Measurements from ENCODE around the gene CAMTA1.

The CAMTA1 gene

GRCh38 chr1:7483634-7484383 lies 698.6 kb downstream of the CAMTA1 start:
- no peak for DNase-seq (ENCODE audit: low spot score)

GRCh38 chr1:7485086-7485780 lies 700.0 kb downstream of the CAMTA1 start:
- DNase-seq (ENCODE audit: low spot score) (no peak), FAIRE-seq (no peak)

More at GRCh38 chr1:7483634-7484383, 698.6 kb downstream of the CAMTA1 start:
- no peak for FAIRE-seq

GRCh38 chr1:7485826-7486225 lies 700.6 kb downstream of the CAMTA1 start:
- FAIRE-seq (no peak), DNase-seq (ENCODE audit: low spot score) (no peak)

GRCh38 chr1:7487766-7488474 lies 702.7 kb downstream of the CAMTA1 start:
- no peak for FAIRE-seq
- DNase-seq (ENCODE audit: low spot score) = no peak

GRCh38 chr1:7488475-7488842 lies 703.2 kb downstream of the CAMTA1 start:
- no peak for FAIRE-seq

GRCh38 chr1:7489586-7489985 lies 704.3 kb downstream of the CAMTA1 start:
- DNase-seq (ENCODE audit: low spot score) (no peak), FAIRE-seq (no peak)

More at GRCh38 chr1:7488475-7488842, 703.2 kb downstream of the CAMTA1 start:
- DNase-seq (ENCODE audit: low spot score) = no peak

- FAIRE-seq (no peak), DNase-seq (ENCODE audit: low spot score) (no peak)
These were observed 705.3 kb downstream of the CAMTA1 start for GRCh38 chr1:7490576-7490975.

GRCh38 chr1:7491109-7491817 lies 706.0 kb downstream of the CAMTA1 start:
- no peak for DNase-seq (ENCODE audit: low spot score)
- FAIRE-seq = no peak

- no peak for DNase-seq (ENCODE audit: low spot score)
- no peak for FAIRE-seq
These were observed 706.5 kb downstream of the CAMTA1 start for GRCh38 chr1:7491818-7492173.

GRCh38 chr1:7493711-7494454 lies 708.6 kb downstream of the CAMTA1 start:
- FAIRE-seq (no peak), DNase-seq (ENCODE audit: low spot score) (no peak)

- DNase-seq (ENCODE audit: low spot score) (no peak), FAIRE-seq (no peak)
These were observed 710.7 kb downstream of the CAMTA1 start for GRCh38 chr1:7495962-7496361.

- DNase-seq (ENCODE audit: low spot score) (no peak), FAIRE-seq (no peak)
These were observed 711.9 kb downstream of the CAMTA1 start for GRCh38 chr1:7497107-7497637.

- no peak for FAIRE-seq
- no peak for DNase-seq (ENCODE audit: low spot score)
These were observed 715.3 kb downstream of the CAMTA1 start for GRCh38 chr1:7500381-7501083.

GRCh38 chr1:7501084-7501491 lies 715.8 kb downstream of the CAMTA1 start:
- DNase-seq (ENCODE audit: low spot score) = no peak
- no peak for FAIRE-seq

GRCh38 chr1:7501723-7502603 lies 716.7 kb downstream of the CAMTA1 start:
- FAIRE-seq (no peak), DNase-seq (ENCODE audit: low spot score) (no peak)

- no peak for DNase-seq (ENCODE audit: low spot score)
- no peak for FAIRE-seq
These were observed 718.6 kb downstream of the CAMTA1 start for GRCh38 chr1:7503691-7504437.

- FAIRE-seq = no peak
- no peak for DNase-seq (ENCODE audit: low spot score)
These were observed 719.1 kb downstream of the CAMTA1 start for GRCh38 chr1:7504438-7504720.

- FAIRE-seq (no peak), DNase-seq (ENCODE audit: low spot score) (no peak)
These were observed 720.0 kb downstream of the CAMTA1 start for GRCh38 chr1:7505094-7505770.
